ENCODE measurements around the gene ARMH3. TPM values are rescaled to one million over a fixed set of nuclear protein-coding genes. Genes with fewer than 3 reads are reported as not detected.

Gene ARMH3
- total and polyA plus RNA-seq, 2 experiments from 2014 or later, result 8.7 to 11.1 TPM

DNA sequence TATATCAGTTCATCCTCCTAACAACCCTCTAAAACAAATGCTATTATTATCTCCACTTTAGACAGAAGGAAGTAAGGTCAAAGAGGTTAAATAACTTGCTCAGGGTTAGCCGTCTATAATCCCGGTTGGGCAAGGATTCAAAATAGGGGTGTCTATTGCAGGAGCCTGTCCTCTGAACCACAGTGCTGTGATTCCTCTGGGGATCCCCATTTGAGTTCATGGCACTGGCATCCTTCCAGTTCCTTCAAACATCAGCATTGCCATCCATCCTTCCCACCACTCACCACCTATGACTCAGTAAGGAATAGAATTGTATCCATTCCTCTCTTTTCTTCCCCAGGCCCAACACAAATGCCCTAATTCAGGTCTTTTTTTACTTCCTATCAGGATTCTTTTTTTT lies 34.8 kb upstream of the ARMH3 start:
- Histone ChIP-seq H3K27me3 (ENCODE audit: insufficient read depth) (no peaks in the 10 kb centered on the region), H3K4me1 (ENCODE audit: insufficient read depth) (no peaks in the 10 kb centered on the region), H2AFZ (no peak overlapping the region), H3K36me3 (ENCODE audit: insufficient read depth) (no peaks in the 10 kb centered on the region), H3F3A (replicated peaks; ENCODE audit: low read depth) (no peaks in the 10 kb centered on the region), H3K9me2 (ENCODE audit: insufficient read depth) (no peaks in the 10 kb centered on the region), H4K20me1 (replicated peaks; ENCODE audit: insufficient read depth) (no peaks in the 10 kb centered on the region), H3K4me2 (no peak overlapping the region), H3K27ac (ENCODE audit: low read depth) (no peak overlapping the region), H3K79me2 (replicated peaks; ENCODE audit: insufficient read depth) (no peaks in the 10 kb centered on the region), H3K4me3 (no peak overlapping the region)
- H3K4me1 Mint-ChIP-seq, result no peaks in the 10 kb centered on the region
- no peak for TF ChIP-seq NANOG (IDR thresholded peaks at IDR 0.05; ENCODE audit: borderline replicate concordance)
- no peak for TF ChIP-seq ETS1 (IDR thresholded peaks at IDR 0.05)
- TF ChIP-seq ZNF331 (CRISPR knock-in tag; IDR thresholded peaks at IDR 0.05; ENCODE audit: low read depth), result no peak
- no peak for TF ChIP-seq STAT1 (IDR thresholded peaks at IDR 0.05; ENCODE audit: unreplicated experiment)
- no peak for TF ChIP-seq EZH2 (IDR thresholded peaks at IDR 0.05; ENCODE audit: low read depth, unreplicated experiment)
- TF ChIP-seq POLR2AphosphoS5 (IDR thresholded peaks at IDR 0.05; ENCODE audit: low read depth), result no peak
- TF ChIP-seq, protein P1, sequence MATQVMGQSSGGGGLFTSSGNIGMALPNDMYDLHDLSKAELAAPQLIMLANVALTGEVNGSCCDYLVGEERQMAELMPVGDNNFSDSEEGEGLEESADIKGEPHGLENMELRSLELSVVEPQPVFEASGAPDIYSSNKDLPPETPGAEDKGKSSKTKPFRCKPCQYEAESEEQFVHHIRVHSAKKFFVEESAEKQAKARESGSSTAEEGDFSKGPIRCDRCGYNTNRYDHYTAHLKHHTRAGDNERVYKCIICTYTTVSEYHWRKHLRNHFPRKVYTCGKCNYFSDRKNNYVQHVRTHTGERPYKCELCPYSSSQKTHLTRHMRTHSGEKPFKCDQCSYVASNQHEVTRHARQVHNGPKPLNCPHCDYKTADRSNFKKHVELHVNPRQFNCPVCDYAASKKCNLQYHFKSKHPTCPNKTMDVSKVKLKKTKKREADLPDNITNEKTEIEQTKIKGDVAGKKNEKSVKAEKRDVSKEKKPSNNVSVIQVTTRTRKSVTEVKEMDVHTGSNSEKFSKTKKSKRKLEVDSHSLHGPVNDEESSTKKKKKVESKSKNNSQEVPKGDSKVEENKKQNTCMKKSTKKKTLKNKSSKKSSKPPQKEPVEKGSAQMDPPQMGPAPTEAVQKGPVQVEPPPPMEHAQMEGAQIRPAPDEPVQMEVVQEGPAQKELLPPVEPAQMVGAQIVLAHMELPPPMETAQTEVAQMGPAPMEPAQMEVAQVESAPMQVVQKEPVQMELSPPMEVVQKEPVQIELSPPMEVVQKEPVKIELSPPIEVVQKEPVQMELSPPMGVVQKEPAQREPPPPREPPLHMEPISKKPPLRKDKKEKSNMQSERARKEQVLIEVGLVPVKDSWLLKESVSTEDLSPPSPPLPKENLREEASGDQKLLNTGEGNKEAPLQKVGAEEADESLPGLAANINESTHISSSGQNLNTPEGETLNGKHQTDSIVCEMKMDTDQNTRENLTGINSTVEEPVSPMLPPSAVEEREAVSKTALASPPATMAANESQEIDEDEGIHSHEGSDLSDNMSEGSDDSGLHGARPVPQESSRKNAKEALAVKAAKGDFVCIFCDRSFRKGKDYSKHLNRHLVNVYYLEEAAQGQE (IDR thresholded peaks at IDR 0.05; ENCODE audit: unreplicated experiment), result no peak
- TF ChIP-seq CREB1 (CRISPR knock-in tag; IDR thresholded peaks at IDR 0.05; ENCODE audit: low read depth), result no peak
- no peak for TF ChIP-seq ZNF114 (CRISPR knock-in tag; IDR thresholded peaks at IDR 0.05)
- TF ChIP-seq, protein P2, sequence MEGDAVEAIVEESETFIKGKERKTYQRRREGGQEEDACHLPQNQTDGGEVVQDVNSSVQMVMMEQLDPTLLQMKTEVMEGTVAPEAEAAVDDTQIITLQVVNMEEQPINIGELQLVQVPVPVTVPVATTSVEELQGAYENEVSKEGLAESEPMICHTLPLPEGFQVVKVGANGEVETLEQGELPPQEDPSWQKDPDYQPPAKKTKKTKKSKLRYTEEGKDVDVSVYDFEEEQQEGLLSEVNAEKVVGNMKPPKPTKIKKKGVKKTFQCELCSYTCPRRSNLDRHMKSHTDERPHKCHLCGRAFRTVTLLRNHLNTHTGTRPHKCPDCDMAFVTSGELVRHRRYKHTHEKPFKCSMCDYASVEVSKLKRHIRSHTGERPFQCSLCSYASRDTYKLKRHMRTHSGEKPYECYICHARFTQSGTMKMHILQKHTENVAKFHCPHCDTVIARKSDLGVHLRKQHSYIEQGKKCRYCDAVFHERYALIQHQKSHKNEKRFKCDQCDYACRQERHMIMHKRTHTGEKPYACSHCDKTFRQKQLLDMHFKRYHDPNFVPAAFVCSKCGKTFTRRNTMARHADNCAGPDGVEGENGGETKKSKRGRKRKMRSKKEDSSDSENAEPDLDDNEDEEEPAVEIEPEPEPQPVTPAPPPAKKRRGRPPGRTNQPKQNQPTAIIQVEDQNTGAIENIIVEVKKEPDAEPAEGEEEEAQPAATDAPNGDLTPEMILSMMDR (conservative IDR thresholded peaks at IDR 0.05; ENCODE audit: low read depth in 2 of 2), result no peak
- TF ChIP-seq, protein P3, sequence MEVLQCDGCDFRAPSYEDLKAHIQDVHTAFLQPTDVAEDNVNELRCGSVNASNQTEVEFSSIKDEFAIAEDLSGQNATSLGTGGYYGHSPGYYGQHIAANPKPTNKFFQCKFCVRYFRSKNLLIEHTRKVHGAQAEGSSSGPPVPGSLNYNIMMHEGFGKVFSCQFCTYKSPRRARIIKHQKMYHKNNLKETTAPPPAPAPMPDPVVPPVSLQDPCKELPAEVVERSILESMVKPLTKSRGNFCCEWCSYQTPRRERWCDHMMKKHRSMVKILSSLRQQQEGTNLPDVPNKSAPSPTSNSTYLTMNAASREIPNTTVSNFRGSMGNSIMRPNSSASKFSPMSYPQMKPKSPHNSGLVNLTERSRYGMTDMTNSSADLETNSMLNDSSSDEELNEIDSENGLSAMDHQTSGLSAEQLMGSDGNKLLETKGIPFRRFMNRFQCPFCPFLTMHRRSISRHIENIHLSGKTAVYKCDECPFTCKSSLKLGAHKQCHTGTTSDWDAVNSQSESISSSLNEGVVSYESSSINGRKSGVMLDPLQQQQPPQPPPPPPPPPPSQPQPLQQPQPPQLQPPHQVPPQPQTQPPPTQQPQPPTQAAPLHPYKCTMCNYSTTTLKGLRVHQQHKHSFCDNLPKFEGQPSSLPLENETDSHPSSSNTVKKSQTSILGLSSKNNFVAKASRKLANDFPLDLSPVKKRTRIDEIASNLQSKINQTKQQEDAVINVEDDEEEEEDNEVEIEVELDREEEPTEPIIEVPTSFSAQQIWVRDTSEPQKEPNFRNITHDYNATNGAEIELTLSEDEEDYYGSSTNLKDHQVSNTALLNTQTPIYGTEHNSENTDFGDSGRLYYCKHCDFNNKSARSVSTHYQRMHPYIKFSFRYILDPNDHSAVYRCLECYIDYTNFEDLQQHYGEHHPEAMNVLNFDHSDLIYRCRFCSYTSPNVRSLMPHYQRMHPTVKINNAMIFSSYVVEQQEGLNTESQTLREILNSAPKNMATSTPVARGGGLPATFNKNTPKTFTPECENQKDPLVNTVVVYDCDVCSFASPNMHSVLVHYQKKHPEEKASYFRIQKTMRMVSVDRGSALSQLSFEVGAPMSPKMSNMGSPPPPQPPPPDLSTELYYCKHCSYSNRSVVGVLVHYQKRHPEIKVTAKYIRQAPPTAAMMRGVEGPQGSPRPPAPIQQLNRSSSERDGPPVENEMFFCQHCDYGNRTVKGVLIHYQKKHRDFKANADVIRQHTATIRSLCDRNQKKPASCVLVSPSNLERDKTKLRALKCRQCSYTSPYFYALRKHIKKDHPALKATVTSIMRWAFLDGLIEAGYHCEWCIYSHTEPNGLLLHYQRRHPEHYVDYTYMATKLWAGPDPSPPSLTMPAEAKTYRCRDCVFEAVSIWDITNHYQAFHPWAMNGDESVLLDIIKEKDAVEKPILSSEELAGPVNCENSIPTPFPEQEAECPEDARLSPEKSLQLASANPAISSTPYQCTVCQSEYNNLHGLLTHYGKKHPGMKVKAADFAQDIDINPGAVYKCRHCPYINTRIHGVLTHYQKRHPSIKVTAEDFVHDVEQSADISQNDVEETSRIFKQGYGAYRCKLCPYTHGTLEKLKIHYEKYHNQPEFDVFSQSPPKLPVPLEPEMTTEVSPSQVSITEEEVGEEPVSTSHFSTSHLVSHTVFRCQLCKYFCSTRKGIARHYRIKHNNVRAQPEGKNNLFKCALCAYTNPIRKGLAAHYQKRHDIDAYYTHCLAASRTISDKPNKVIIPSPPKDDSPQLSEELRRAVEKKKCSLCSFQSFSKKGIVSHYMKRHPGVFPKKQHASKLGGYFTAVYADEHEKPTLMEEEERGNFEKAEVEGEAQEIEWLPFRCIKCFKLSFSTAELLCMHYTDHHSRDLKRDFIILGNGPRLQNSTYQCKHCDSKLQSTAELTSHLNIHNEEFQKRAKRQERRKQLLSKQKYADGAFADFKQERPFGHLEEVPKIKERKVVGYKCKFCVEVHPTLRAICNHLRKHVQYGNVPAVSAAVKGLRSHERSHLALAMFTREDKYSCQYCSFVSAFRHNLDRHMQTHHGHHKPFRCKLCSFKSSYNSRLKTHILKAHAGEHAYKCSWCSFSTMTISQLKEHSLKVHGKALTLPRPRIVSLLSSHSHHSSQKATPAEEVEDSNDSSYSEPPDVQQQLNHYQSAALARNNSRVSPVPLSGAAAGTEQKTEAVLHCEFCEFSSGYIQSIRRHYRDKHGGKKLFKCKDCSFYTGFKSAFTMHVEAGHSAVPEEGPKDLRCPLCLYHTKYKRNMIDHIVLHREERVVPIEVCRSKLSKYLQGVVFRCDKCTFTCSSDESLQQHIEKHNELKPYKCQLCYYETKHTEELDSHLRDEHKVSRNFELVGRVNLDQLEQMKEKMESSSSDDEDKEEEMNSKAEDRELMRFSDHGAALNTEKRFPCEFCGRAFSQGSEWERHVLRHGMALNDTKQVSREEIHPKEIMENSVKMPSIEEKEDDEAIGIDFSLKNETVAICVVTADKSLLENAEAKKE (CRISPR knock-in tag; IDR thresholded peaks at IDR 0.05), result no peak
- TF ChIP-seq EZH2phosphoT487 (IDR thresholded peaks at IDR 0.05; ENCODE audit: unreplicated experiment), result no peak
- no peak for TF ChIP-seq JUNB (IDR thresholded peaks at IDR 0.05; ENCODE audit: unreplicated experiment)
- DNase-seq (ENCODE audit: low spot score), result no peak
- H3K36me3 Mint-ChIP-seq (ENCODE audit: low read depth), result peaks cover 8% of the 10 kb centered on the region; the same call in 2 of the 3 replicates
- peaks cover 3% of the 10 kb centered on the region for H3K27me3 Mint-ChIP-seq (ENCODE audit: insufficient read depth, low read depth, poor library complexity)
- no peak overlapping the region for H3K27ac Mint-ChIP-seq
- no peaks in the 10 kb centered on the region; the same call in 2 of the 3 replicates for H3K9me3 Mint-ChIP-seq
- H3K4me3 Mint-ChIP-seq, result no peak overlapping the region
- no peak for ATAC-seq
